Activated CD8-positive, alpha-beta T cell treated with anti-CD3 and anti-CD28 coated beads for 36 hours (primary cell): ENCODE results near the gene RASIP1. TPM values are rescaled to one million over a fixed set of nuclear protein-coding genes. Genes with fewer than 3 reads are reported as not detected.
A peak's percentile ranks its signal among the peaks of the same experiment; 100 is the strongest.
"Not testable (repeated sequence)": the region's sequence is repeated elsewhere in the genome, so short reads cannot be mapped to it uniquely, and the experiment has no call there.

ENCODE experiments used
- ATAC-seq: fragments of 200-7000 bp; cut with Tn5 transposase; one replicate; pipeline ENCODE4 v1.10.0; 2021; ENCODE audit warnings: mild to moderate bottlenecking, moderate library complexity
- CTCF ChIA-PET: fragments of 350-600 bp; sonication (Branson Sonifier 250); formaldehyde crosslinking; loops from one replicate; lab custom pipeline; 2021; ENCODE audit warnings: antibody characterized with exemption; lab: Charles Lee
- POLR2A ChIA-PET: fragments of 350-600 bp; sonication (Branson Sonifier 250); formaldehyde crosslinking; loops from one replicate; lab custom pipeline; 2021; ENCODE audit warnings: antibody characterized with exemption; lab: Charles Lee
- DNase-seq: peaks from one replicate; pipeline ENCODE4 v3.0.0-alpha.2; 2020
- H3K27ac Mint-ChIP-seq: one replicate; pipeline ENCODE4 v1.8.0; 2021; ENCODE audit warnings: mild to moderate bottlenecking, mixed read lengths
- H3K27me3 Mint-ChIP-seq: one replicate; pipeline ENCODE4 v1.8.0; 2021; ENCODE audit warnings: mixed read lengths
- H3K36me3 Mint-ChIP-seq: one replicate; pipeline ENCODE4 v1.8.0; 2021; ENCODE audit warnings: low read depth, mixed read lengths
- H3K4me1 Mint-ChIP-seq: one replicate; pipeline ENCODE4 v1.8.0; 2021; ENCODE audit warnings: low read depth, mixed read lengths
- H3K4me3 Mint-ChIP-seq: one replicate; pipeline ENCODE4 v1.8.0; 2021; ENCODE audit warnings: mild to moderate bottlenecking, moderate library complexity, mixed read lengths
- H3K9me3 Mint-ChIP-seq: one replicate; pipeline ENCODE4 v1.8.0; 2021; ENCODE audit warnings: mixed read lengths
- CTCF ChIP-seq: fragments of 200-600 bp; IDR thresholded peaks from one replicate; pipeline ENCODE4 v1.8.0; 2022; ENCODE audit warnings: antibody characterized with exemption, mild to moderate bottlenecking
- intact Hi-C: fragments of 100-400 bp; cut with micrococcal nuclease; formaldehyde crosslinking; loops from one replicate; pipeline ENCODE4 v1.10.0; 2022
- total RNA-seq, 2 experiments: library from RNA; stranded (reverse); gene quantifications; one replicate each; pipeline ENCODE4 v1.2.3, GENCODE V29; 2021

Gene RASIP1
- total RNA-seq, 2 experiments from 2014 or later, result 0.72 to 1.2 TPM

GRCh38 chr19:48695743-48696352 lies 44.6 kb downstream of the RASIP1 start, which contains the start of gene FUT2:
Gene FUT2 (plus strand): TSS chr19:48695971. CDS start chr19:48702957, 6,986 bp downstream.
- DNase-seq, result no peak
- ChIA-PET CTCF (interaction anchor here (1.6 kb wide), 2 partner anchors 92 to 147 kb away, joined by 5 to 6 read pairs; no protein-coding TSS in a partner anchor), POLR2A (interaction anchor here (1.0 kb wide), 1 partner anchor 22 kb away, joined by 3 read pairs; no protein-coding TSS in a partner anchor)
- Mint-ChIP-seq H3K27me3 (peaks cover 14% of the 10 kb centered on the region), H3K4me3 (peak within 1 kb of the TSS; percentile 22), H3K9me3 (no peaks in the 10 kb centered on the region), H3K36me3 (peaks cover 3% of the 10 kb centered on the region), H3K27ac (no peak within 1 kb of the TSS), H3K4me1 (peaks cover 11% of the 10 kb centered on the region)
- TF ChIP-seq CTCF, result no peak
- no peak for ATAC-seq
- intact Hi-C loops, result no loop called here

- CTCF ChIA-PET, result interaction anchor here (1.1 to 1.2 kb wide), 2 partner anchors 18 to 102 kb away, joined by 3 to 6 read pairs; no protein-coding TSS in a partner anchor
- ATAC-seq, DNase-seq, intact Hi-C loops, H3K9me3 Mint-ChIP-seq, H3K27ac Mint-ChIP-seq, POLR2A ChIA-PET, H3K36me3 Mint-ChIP-seq, H3K4me3 Mint-ChIP-seq: not testable (repeated sequence)
- Mint-ChIP-seq H3K4me1 (peaks cover 11% of the 10 kb centered on the region), H3K27me3 (peaks cover 14% of the 10 kb centered on the region)
Measured at GRCh38 chr19:48693629-48694028, 46.8 kb downstream of the RASIP1 start.

GRCh38 chr19:48689449-48689848 lies 51.0 kb downstream of the RASIP1 start:
- DNase-seq (no peak), ATAC-seq (no peak)
- POLR2A ChIA-PET, result no interaction called here
- no peak overlapping the region for H3K27ac Mint-ChIP-seq
- H3K9me3 Mint-ChIP-seq, result no peaks in the 10 kb centered on the region
- H3K4me3 Mint-ChIP-seq, result no peak overlapping the region
- no peak for TF ChIP-seq CTCF
- intact Hi-C loops, result no loop called here
- no peaks in the 10 kb centered on the region for H3K4me1 Mint-ChIP-seq
- no peaks in the 10 kb centered on the region for H3K27me3 Mint-ChIP-seq
- CTCF ChIA-PET, result no interaction called here
- H3K36me3 Mint-ChIP-seq, result no peaks in the 10 kb centered on the region

GRCh38 chr19:48687776-48688175 lies 52.6 kb downstream of the RASIP1 start:
- no peak for ATAC-seq
- ChIA-PET POLR2A (no interaction called here), CTCF (interaction anchor here (1.2 to 1.5 kb wide), 2 partner anchors 12 to 51 kb away, joined by 3 to 7 read pairs; no protein-coding TSS in a partner anchor)
- Mint-ChIP-seq H3K36me3 (no peaks in the 10 kb centered on the region), H3K4me1 (no peaks in the 10 kb centered on the region), H3K4me3 (no peak overlapping the region), H3K27me3 (no peaks in the 10 kb centered on the region), H3K27ac (no peak overlapping the region), H3K9me3 (no peaks in the 10 kb centered on the region)
- intact Hi-C loops, result no loop called here
- TF ChIP-seq CTCF, result no peak
- no peak for DNase-seq

- not testable (repeated sequence) for H3K4me3 Mint-ChIP-seq
Measured at GRCh38 chr19:48686637-48687036, 53.8 kb downstream of the RASIP1 start.

GRCh38 chr19:48686088-48686487 lies 54.3 kb downstream of the RASIP1 start:
- Mint-ChIP-seq H3K27me3 (no peaks in the 10 kb centered on the region), H3K4me3 (no peak overlapping the region), H3K36me3 (no peaks in the 10 kb centered on the region), H3K27ac (no peak overlapping the region), H3K9me3 (no peaks in the 10 kb centered on the region), H3K4me1 (no peaks in the 10 kb centered on the region)
- no peak for TF ChIP-seq CTCF
- CTCF ChIA-PET, result no interaction called here
- ATAC-seq (no peak), DNase-seq (no peak)
- POLR2A ChIA-PET, result no interaction called here
- intact Hi-C loops, result no loop called here

More at GRCh38 chr19:48686637-48687036, 53.8 kb downstream of the RASIP1 start:
- H3K27ac Mint-ChIP-seq, intact Hi-C loops, H3K36me3 Mint-ChIP-seq, DNase-seq, H3K4me1 Mint-ChIP-seq, H3K9me3 Mint-ChIP-seq, H3K27me3 Mint-ChIP-seq, POLR2A ChIA-PET, ATAC-seq, CTCF ChIA-PET: not testable (repeated sequence)
